K562 (cell line): ENCODE measurements around the gene ADORA2B. TPM values are rescaled to one million over a fixed set of nuclear protein-coding genes. Genes with fewer than 3 reads are reported as not detected.

Experiments used
- ATAC-seq: fragments of 200-7000 bp; cut with Tn5 transposase; 3 replicates; pipeline ENCODE4 v1.9.1; 2020; ENCODE audit warnings: moderate library complexity
- BruUV-seq: library from RNA; stranded (reverse); fragments of 400-500 nt; replicated peaks from 2 replicates; lab custom pipeline; 2021; lab: Mats Ljungman, UMichigan
- CTCF ChIA-PET: fragments of 300-600 bp; formaldehyde crosslinking; extraction: SDS; loops from one replicate; lab custom pipeline; 2021; ENCODE audit warnings: low intra/inter-chr PET ratio; lab: Yijun Ruan, JAX
- POLR2A ChIA-PET: fragments of 300-600, 350-650 bp; sonication (Branson Sonifier 250); formaldehyde crosslinking; extraction: SDS; loops from one replicate; lab custom pipeline; 2021; ENCODE audit warnings: antibody characterized with exemption, inconsistent platforms; lab: Yijun Ruan, JAX
- DNase-seq, 4 experiments: peaks; one replicate each; pipeline versions ENCODE4 v3.0.0 to v3.0.0-alpha.2; 2011 to 2018; ENCODE audit warnings: low spot score in 3 of 4, mixed read lengths in 3 of 4; ENCODE audit errors: extremely low read depth in 1 of 4
- FAIRE-seq: peaks from 2 replicates; lab custom pipeline; 2011; peaks lifted over from hg19 to GRCh38; lab: Jason Lieb, UNC
- H2AFZ ChIP-seq: 2 replicates; pipeline ENCODE4 v1.6.0; 2011; ENCODE audit warnings: low read depth, low read length, control low read depth, inconsistent platforms
- H3K27ac ChIP-seq: fragments of 200-600 bp; 3 replicates; pipeline ENCODE4 v1.8.0; 2011; ENCODE audit warnings: low read depth, mild to moderate bottlenecking, control low read depth, inconsistent platforms, low read length, moderate library complexity, mixed read lengths; ENCODE audit errors: extremely low read depth
- H3K27me3 ChIP-seq, 2 experiments: fragments of 300-600 bp in 1 of 2; 2 replicates in 1 of 2; 3 replicates in 1 of 2; pipeline versions ENCODE4 v1.6.0 to v1.8.0; 2011; ENCODE audit warnings: inconsistent platforms in 2 of 2, low read length in 2 of 2, mild to moderate bottlenecking in 1 of 2, mixed read lengths in 1 of 2, moderate library complexity in 1 of 2; ENCODE audit not compliant: control insufficient read depth in 2 of 2, insufficient read depth in 2 of 2
- H3K36me3 ChIP-seq: fragments of 300-600 bp; 3 replicates; pipeline ENCODE4 v1.8.0; 2011; ENCODE audit warnings: mild to moderate bottlenecking, low read length, inconsistent platforms; ENCODE audit not compliant: control insufficient read depth, insufficient read depth
- H3K4me1 ChIP-seq, 2 experiments: fragments of 200-600 bp in 1 of 2; replicated peaks in 1 of 2; 2 replicates in 1 of 2; 3 replicates in 1 of 2; pipeline versions ENCODE4 v1.5.1 to v1.8.0; 2011; ENCODE audit warnings: inconsistent platforms in 2 of 2, low read length in 2 of 2, mild to moderate bottlenecking in 1 of 2, mixed read lengths in 1 of 2, moderate library complexity in 1 of 2; ENCODE audit not compliant: control insufficient read depth in 2 of 2, insufficient read depth in 2 of 2
- H3K4me2 ChIP-seq: 2 replicates; pipeline ENCODE4 v1.6.1; 2011; ENCODE audit warnings: low read length, control low read depth, inconsistent platforms, mixed read lengths; ENCODE audit not compliant: insufficient read depth
- H3K4me3 ChIP-seq: fragments of 200-600 bp; sonication (generic), shearing (Covaris generic); 2 replicates; pipeline ENCODE4 v1.5.1; 2016; ENCODE audit warnings: control low read depth, inconsistent platforms
- H3K79me2 ChIP-seq: fragments of 200-600 bp; 3 replicates; pipeline ENCODE4 v1.8.0; 2011; ENCODE audit warnings: low read length, inconsistent platforms; ENCODE audit not compliant: control insufficient read depth, insufficient read depth
- H3K9ac ChIP-seq, 2 experiments: 2 replicates each; pipeline versions ENCODE4 v1.6.0 to v1.6.1; 2011; ENCODE audit warnings: low read depth in 2 of 2, low read length in 2 of 2, control low read depth in 1 of 2, inconsistent platforms in 1 of 2, mild to moderate bottlenecking in 1 of 2, mixed read lengths in 1 of 2; ENCODE audit not compliant: insufficient read depth in 1 of 2
- H3K9me1 ChIP-seq: one replicate; pipeline ENCODE4 v1.6.0; 2011; ENCODE audit warnings: inconsistent platforms, mild to moderate bottlenecking, low read length, moderate library complexity; ENCODE audit not compliant: control insufficient read depth, insufficient read depth
- H3K9me3 ChIP-seq: replicated peaks from 2 replicates; pipeline ENCODE4 v1.5.1; 2011; ENCODE audit warnings: low read depth, low read length, inconsistent platforms; ENCODE audit not compliant: control insufficient read depth, insufficient read depth
- H4K20me1 ChIP-seq: replicated peaks from 2 replicates; pipeline ENCODE4 v1.6.1; 2011; ENCODE audit warnings: low read length, inconsistent platforms, mixed read lengths; ENCODE audit not compliant: control insufficient read depth, insufficient read depth
- CBFA2T3 ChIP-seq: fragments of 450-650 bp; IDR thresholded peaks from 2 replicates; pipeline ENCODE4 v1.6.1; 2017
- LEF1 ChIP-seq: fragments of 450-650 bp; IDR thresholded peaks from 2 replicates; pipeline ENCODE4 v1.6.1; 2016; ENCODE audit warnings: mild to moderate bottlenecking
- MTA2 ChIP-seq: fragments of 450-650 bp; IDR thresholded peaks from 2 replicates; pipeline ENCODE4 v1.6.1; 2016; ENCODE audit warnings: low read depth
- ZEB2 ChIP-seq: fragments of 450-650 bp; IDR thresholded peaks from 2 replicates; pipeline ENCODE4 v1.6.1; 2016
- ZNF699 ChIP-seq: fragments of 250-450 bp; sonication (Bioruptor Pico); IDR thresholded peaks from 2 replicates; pipeline ENCODE4 v1.8.0; 2021; ENCODE audit warnings: mild to moderate bottlenecking, moderate library complexity; ENCODE audit not compliant: insufficient replicate concordance
- WGBS: fragments of 100-300 bp; shearing (Covaris generic); methylation state at CpG from one replicate; pipeline ENCODE4 v1.1.6; 2016; ENCODE audit warnings: low coverage, mixed read lengths; ENCODE audit not compliant: insufficient coverage; ENCODE audit errors: missing lambda C conversion rate; 5-methylcytosine and 5-hydroxymethylcytosine counted together
- in situ Hi-C: fragments of 300-500 bp; cut with MboI; formaldehyde crosslinking; loops from 4 replicates; pipeline ENCODE4 v1.15.0; 2018; ENCODE audit warnings: inconsistent platforms, mixed read lengths
- intact Hi-C: fragments of 100-400 bp; cut with micrococcal nuclease; formaldehyde crosslinking; loops from 2 replicates; pipeline ENCODE4 v1.14.2; 2022
- polyA plus RNA-seq, 8 experiments: library from polyadenylated mRNA; depleted of rRNA in 4 of 8; stranded (reverse) in 5 of 8; unstranded in 3 of 8; fragments of >200 nt; fragmentation: Nextera tagmentation in 2 of 8; fragmentation: Illumina TruSeq in 1 of 8; extraction: Ambion mirVana in 2 of 8; extraction: Trizol in 1 of 8; gene quantifications; 2 replicates each; pipeline versions ENCODE4 v1.2.1 to v1.2.3, GENCODE V29; 2011 to 2014; ENCODE audit warnings: inconsistent platforms in 1 of 8, missing spikeins in 1 of 8
- total RNA-seq, 7 experiments: library from RNA; depleted of rRNA in 6 of 7; stranded (reverse); fragments of >200 nt in 6 of 7; fragmentation: Illumina TruSeq in 2 of 7; extraction: Trizol in 2 of 7; gene quantifications; 2 replicates each; pipeline versions ENCODE4 v1.2.1 to v1.2.3, GENCODE V29; 2011 to 2021; ENCODE audit warnings: low replicate concordance in 1 of 7
- TF ChIP-seq, protein P1 (sequence below): fragments of 450-650 bp; formaldehyde crosslinking; IDR thresholded peaks from 2 replicates; pipeline ENCODE4 v1.4.0; 2022; ENCODE audit warnings: missing genetic modification characterization
- TF ChIP-seq, protein P2 (sequence below): fragments of 450-650 bp; IDR thresholded peaks from one replicate; pipeline ENCODE4 v1.6.1; 2018; ENCODE audit warnings: mild to moderate bottlenecking, moderate library complexity; ENCODE audit not compliant: partially characterized antibody
- TF ChIP-seq, protein P3 (sequence below): sonication (generic); formaldehyde crosslinking; IDR thresholded peaks from 2 replicates; pipeline ENCODE4 v1.8.0; 2023; ENCODE audit warnings: missing genetic modification reagents, mild to moderate bottlenecking, borderline replicate concordance

The ADORA2B gene
- total and polyA plus RNA-seq, 9 of the 15 experiments (the other 6 are each of a cell fraction or from before 2014, with no cell fraction given), result 6.4 to 16.6 (median 10.5) TPM

DNA sequence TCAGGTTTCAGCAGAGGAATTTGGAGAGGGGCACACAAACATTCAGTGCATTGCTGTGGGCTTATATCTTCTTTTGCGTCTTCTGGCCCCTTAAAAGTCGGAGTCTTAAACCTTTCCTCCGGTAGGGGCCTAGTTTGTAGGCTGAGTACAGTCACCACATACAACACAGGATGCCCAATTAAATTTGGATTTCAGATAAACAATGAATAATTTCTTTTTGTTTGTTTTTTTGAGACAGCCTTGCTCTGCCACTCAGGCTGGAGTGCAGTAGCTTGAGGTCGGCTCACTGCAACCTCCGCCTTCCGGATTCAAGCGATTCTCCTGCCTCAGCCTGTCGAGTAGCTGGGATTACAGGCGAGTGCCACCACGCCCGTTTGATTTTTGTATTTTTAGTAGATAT is 26.7 kb upstream of the ADORA2B start:
- intact Hi-C loops (no loop called here), in situ Hi-C loops (no loop called here)
- ATAC-seq (no peak), FAIRE-seq (no peak), DNase-seq (no peak)
- no TSS peak for BruUV-seq
- Histone ChIP-seq H3K36me3 (no peaks in the 10 kb centered on the region), H4K20me1 (no peaks in the 10 kb centered on the region), H3K79me2 (no peaks in the 10 kb centered on the region), H3K9ac (no peak overlapping the region), H3K27ac (no peak overlapping the region), H3K4me3 (no peak overlapping the region), H3K9me3 (no peaks in the 10 kb centered on the region), H3K27me3 (no peaks in the 10 kb centered on the region), H2AFZ (no peak overlapping the region), H3K4me2 (no peak overlapping the region), H3K4me1 (peaks cover 0 to 10% of the 10 kb centered on the region in 2 experiments; a peak in 3 of 5 replicates), H3K9me1 (no peaks in the 10 kb centered on the region)
- WGBS, result 67% methylated on average over 11 of the region's 11 CpGs
- TF ChIP-seq, protein P1, sequence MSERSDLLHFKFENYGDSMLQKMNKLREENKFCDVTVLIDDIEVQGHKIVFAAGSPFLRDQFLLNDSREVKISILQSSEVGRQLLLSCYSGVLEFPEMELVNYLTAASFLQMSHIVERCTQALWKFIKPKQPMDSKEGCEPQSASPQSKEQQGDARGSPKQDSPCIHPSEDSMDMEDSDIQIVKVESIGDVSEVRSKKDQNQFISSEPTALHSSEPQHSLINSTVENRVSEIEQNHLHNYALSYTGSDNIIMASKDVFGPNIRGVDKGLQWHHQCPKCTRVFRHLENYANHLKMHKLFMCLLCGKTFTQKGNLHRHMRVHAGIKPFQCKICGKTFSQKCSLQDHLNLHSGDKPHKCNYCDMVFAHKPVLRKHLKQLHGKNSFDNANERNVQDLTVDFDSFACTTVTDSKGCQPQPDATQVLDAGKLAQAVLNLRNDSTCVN (CRISPR knock-in tag), result no peak
- TF ChIP-seq LEF1 (no peak), CBFA2T3 (no peak), MTA2 (no peak), ZEB2 (no peak)
- POLR2A ChIA-PET, result interaction anchor here (0.8 kb wide), 1 partner anchor 24 kb away, joined by 3 read pairs; no protein-coding TSS in a partner anchor
- CTCF ChIA-PET, result no interaction called here

DNA sequence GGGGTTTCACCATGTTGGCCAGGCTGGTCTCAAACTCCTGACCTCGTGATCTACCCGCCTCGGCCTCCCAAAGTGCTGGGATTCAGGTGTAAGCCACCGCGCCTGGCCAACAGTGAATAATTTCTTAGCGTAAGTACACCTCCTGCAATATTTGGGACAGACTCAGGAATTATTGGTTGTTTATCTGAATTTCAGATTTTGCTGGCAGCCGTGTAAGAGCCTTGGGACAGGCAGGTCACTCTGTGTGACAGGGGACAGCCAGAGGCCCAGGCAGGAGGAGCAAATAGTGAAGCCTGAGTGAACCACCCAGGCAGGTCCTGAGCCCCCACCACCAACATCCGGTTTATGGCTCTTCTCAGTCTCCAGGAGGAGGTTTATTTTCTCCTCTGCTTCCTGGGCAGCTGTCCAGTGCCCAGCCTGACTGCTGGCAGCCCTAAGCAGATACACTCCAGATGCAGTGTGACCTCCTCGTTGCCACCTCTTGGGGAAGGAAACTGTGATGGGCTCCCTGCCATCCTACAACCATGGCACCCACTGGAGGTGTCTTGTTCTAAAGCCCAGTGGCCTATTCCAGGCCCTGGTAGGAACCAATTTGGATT is 26.2 kb upstream of the ADORA2B start:
- Histone ChIP-seq H3K79me2 (no peaks in the 10 kb centered on the region), H3K36me3 (no peaks in the 10 kb centered on the region), H3K9me1 (no peaks in the 10 kb centered on the region), H3K9ac (no peak overlapping the region), H3K27ac (no peak overlapping the region), H3K4me2 (no peak overlapping the region), H4K20me1 (no peaks in the 10 kb centered on the region), H3K4me1 (peaks cover 0 to 10% of the 10 kb centered on the region in 2 experiments; a peak in 3 of 5 replicates), H3K9me3 (no peaks in the 10 kb centered on the region), H3K27me3 (no peaks in the 10 kb centered on the region), H2AFZ (no peak overlapping the region), H3K4me3 (no peak overlapping the region)
- POLR2A ChIA-PET, result no interaction called here
- CTCF ChIA-PET, result no interaction called here
- WGBS, result 62% methylated on average over 7 of the region's 9 CpGs
- ATAC-seq (no peak), FAIRE-seq (no peak), DNase-seq (no peak)
- intact Hi-C loops (no loop called here), in situ Hi-C loops (no loop called here)
- BruUV-seq, result no TSS peak
- TF ChIP-seq, protein P2, sequence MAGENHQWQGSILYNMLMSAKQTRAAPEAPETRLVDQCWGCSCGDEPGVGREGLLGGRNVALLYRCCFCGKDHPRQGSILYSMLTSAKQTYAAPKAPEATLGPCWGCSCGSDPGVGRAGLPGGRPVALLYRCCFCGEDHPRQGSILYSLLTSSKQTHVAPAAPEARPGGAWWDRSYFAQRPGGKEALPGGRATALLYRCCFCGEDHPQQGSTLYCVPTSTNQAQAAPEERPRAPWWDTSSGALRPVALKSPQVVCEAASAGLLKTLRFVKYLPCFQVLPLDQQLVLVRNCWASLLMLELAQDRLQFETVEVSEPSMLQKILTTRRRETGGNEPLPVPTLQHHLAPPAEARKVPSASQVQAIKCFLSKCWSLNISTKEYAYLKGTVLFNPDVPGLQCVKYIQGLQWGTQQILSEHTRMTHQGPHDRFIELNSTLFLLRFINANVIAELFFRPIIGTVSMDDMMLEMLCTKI, result no peak
- TF ChIP-seq, protein P3, sequence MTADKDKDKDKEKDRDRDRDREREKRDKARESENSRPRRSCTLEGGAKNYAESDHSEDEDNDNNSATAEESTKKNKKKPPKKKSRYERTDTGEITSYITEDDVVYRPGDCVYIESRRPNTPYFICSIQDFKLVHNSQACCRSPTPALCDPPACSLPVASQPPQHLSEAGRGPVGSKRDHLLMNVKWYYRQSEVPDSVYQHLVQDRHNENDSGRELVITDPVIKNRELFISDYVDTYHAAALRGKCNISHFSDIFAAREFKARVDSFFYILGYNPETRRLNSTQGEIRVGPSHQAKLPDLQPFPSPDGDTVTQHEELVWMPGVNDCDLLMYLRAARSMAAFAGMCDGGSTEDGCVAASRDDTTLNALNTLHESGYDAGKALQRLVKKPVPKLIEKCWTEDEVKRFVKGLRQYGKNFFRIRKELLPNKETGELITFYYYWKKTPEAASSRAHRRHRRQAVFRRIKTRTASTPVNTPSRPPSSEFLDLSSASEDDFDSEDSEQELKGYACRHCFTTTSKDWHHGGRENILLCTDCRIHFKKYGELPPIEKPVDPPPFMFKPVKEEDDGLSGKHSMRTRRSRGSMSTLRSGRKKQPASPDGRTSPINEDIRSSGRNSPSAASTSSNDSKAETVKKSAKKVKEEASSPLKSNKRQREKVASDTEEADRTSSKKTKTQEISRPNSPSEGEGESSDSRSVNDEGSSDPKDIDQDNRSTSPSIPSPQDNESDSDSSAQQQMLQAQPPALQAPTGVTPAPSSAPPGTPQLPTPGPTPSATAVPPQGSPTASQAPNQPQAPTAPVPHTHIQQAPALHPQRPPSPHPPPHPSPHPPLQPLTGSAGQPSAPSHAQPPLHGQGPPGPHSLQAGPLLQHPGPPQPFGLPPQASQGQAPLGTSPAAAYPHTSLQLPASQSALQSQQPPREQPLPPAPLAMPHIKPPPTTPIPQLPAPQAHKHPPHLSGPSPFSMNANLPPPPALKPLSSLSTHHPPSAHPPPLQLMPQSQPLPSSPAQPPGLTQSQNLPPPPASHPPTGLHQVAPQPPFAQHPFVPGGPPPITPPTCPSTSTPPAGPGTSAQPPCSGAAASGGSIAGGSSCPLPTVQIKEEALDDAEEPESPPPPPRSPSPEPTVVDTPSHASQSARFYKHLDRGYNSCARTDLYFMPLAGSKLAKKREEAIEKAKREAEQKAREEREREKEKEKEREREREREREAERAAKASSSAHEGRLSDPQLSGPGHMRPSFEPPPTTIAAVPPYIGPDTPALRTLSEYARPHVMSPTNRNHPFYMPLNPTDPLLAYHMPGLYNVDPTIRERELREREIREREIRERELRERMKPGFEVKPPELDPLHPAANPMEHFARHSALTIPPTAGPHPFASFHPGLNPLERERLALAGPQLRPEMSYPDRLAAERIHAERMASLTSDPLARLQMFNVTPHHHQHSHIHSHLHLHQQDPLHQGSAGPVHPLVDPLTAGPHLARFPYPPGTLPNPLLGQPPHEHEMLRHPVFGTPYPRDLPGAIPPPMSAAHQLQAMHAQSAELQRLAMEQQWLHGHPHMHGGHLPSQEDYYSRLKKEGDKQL (CRISPR knock-in tag), result no peak
- TF ChIP-seq ZNF699 (CRISPR knock-in tag), result no peak
